Neural cell (in vitro differentiated cells): Measurements from ENCODE around the gene THAP2. TPM values are rescaled to one million over a fixed set of nuclear protein-coding genes. Genes with fewer than 3 reads are reported as not detected.
A peak's percentile ranks its signal among the peaks of the same experiment; 100 is the strongest.

ENCODE experiments used
- H2AFZ ChIP-seq: fragments of 200-600, 300-800 bp; sonication (generic), shearing (Covaris generic); 2 replicates; pipeline ENCODE4 v1.6.0; 2014; ENCODE audit warnings: low read depth, mild to moderate bottlenecking, antibody characterized with exemption, low read length, moderate library complexity
- H3F3A ChIP-seq: fragments of 200-600 bp; shearing (Covaris generic); 2 replicates; pipeline ENCODE4 v1.6.1; 2016; ENCODE audit warnings: mild to moderate bottlenecking, moderate library complexity, mixed read lengths, antibody characterized with exemption, low read length; ENCODE audit not compliant: insufficient read depth, poor library complexity, severe bottlenecking
- H3K27ac ChIP-seq: fragments of 200-600, 300-800 bp; sonication (generic), shearing (Covaris generic); 2 replicates; pipeline ENCODE4 v1.5.1; 2014; ENCODE audit warnings: mild to moderate bottlenecking, low read length, moderate library complexity
- H3K27me3 ChIP-seq: fragments of 300-800, 200-600 bp; sonication (generic), shearing (Covaris generic); 2 replicates; pipeline ENCODE4 v1.6.0; 2014; ENCODE audit warnings: mild to moderate bottlenecking, low read depth, low read length, moderate library complexity; ENCODE audit not compliant: insufficient read depth
- H3K36me3 ChIP-seq: fragments of 300-800, 200-600 bp; sonication (generic), shearing (Covaris generic); 2 replicates; pipeline ENCODE4 v1.5.1; 2014; ENCODE audit warnings: mild to moderate bottlenecking, antibody characterized with exemption, low read length, moderate library complexity; ENCODE audit not compliant: insufficient read depth
- H3K4me2 ChIP-seq: fragments of 300-800, 200-600 bp; sonication (generic), shearing (Covaris generic); 2 replicates; pipeline ENCODE4 v1.6.0; 2014; ENCODE audit warnings: mild to moderate bottlenecking, low read length
- H3K4me3 ChIP-seq: fragments of 300-800, 200-600 bp; sonication (generic), shearing (Covaris generic); 2 replicates; pipeline ENCODE4 v1.5.1; 2014; ENCODE audit warnings: mild to moderate bottlenecking, low read length, moderate library complexity
- H3K79me2 ChIP-seq: fragments of 200-600 bp; shearing (Covaris generic); replicated peaks from 2 replicates; pipeline ENCODE4 v1.6.0; 2014; ENCODE audit warnings: mild to moderate bottlenecking, low read length, moderate library complexity; ENCODE audit not compliant: insufficient read depth
- H3K9ac ChIP-seq: fragments of 300-800, 200-600 bp; sonication (generic), shearing (Covaris generic); 2 replicates; pipeline ENCODE4 v1.6.1; 2016; ENCODE audit warnings: mild to moderate bottlenecking, low read length, mixed read lengths
- H3K9me2 ChIP-seq: fragments of 200-600 bp; shearing (Covaris generic); 2 replicates; pipeline ENCODE4 v1.6.1; 2016; ENCODE audit warnings: mild to moderate bottlenecking, low read length, mixed read lengths; ENCODE audit not compliant: insufficient read depth
- H3K9me3 ChIP-seq: fragments of 200-600, 300-800 bp; sonication (generic), shearing (Covaris generic); 2 replicates; pipeline ENCODE4 v1.6.1; 2016; ENCODE audit warnings: mild to moderate bottlenecking, mixed run types, low read length, moderate library complexity, mixed read lengths
- H4K20me1 ChIP-seq: fragments of 200-600 bp; shearing (Covaris generic); 2 replicates; pipeline ENCODE4 v1.6.1; 2016; ENCODE audit warnings: mild to moderate bottlenecking, mixed run types; ENCODE audit not compliant: insufficient read depth
- EP300 ChIP-seq: fragments of 450-650 bp; conservative IDR thresholded peaks from 2 replicates; pipeline ENCODE4 v1.6.1; 2014; ENCODE audit warnings: antibody characterized with exemption, mild to moderate bottlenecking, moderate library complexity; ENCODE audit not compliant: poor library complexity, severe bottlenecking
- EZH2 ChIP-seq: fragments of 200-600, 300-800 bp; shearing (Covaris generic), sonication (generic); IDR thresholded peaks from 2 replicates; pipeline ENCODE4 v1.6.1; 2014; ENCODE audit warnings: antibody characterized with exemption, low read length, borderline replicate concordance, mild to moderate bottlenecking; ENCODE audit not compliant: insufficient read depth, poor library complexity, severe bottlenecking
- MXI1 ChIP-seq: fragments of 450-650 bp; conservative IDR thresholded peaks from 2 replicates; pipeline ENCODE4 v1.6.1; 2014; ENCODE audit warnings: antibody characterized with exemption, mild to moderate bottlenecking; ENCODE audit not compliant: poor library complexity, severe bottlenecking
- POLR2AphosphoS5 ChIP-seq: IDR thresholded peaks from 2 replicates; pipeline ENCODE4 v1.6.1; 2012
- RAD21 ChIP-seq: fragments of 450-650 bp; conservative IDR thresholded peaks from 2 replicates; pipeline ENCODE4 v1.6.1; 2014; ENCODE audit warnings: antibody characterized with exemption, mild to moderate bottlenecking, moderate library complexity
- SMC3 ChIP-seq: fragments of 450-650 bp; conservative IDR thresholded peaks from 2 replicates; pipeline ENCODE4 v1.6.1; 2014; ENCODE audit warnings: antibody characterized with exemption, mild to moderate bottlenecking, moderate library complexity; ENCODE audit not compliant: poor library complexity
- TAF1 ChIP-seq: IDR thresholded peaks from 2 replicates; pipeline ENCODE4 v1.6.1; 2012; ENCODE audit warnings: low read depth
- polyA plus RNA-seq: library from polyadenylated mRNA; depleted of rRNA; stranded (reverse); fragments of >200 nt; gene quantifications from 2 replicates; pipeline ENCODE4 v1.2.3, GENCODE V29; 2014
- TF ChIP-seq, protein P1 (sequence below): fragments of 450-650 bp; IDR thresholded peaks from 2 replicates; pipeline ENCODE4 v1.5.1; 2014; ENCODE audit warnings: antibody characterized with exemption, mild to moderate bottlenecking, moderate library complexity; ENCODE audit not compliant: poor library complexity, severe bottlenecking
- TF ChIP-seq, protein P2 (sequence below): IDR thresholded peaks from 2 replicates; pipeline ENCODE4 v1.6.1; 2012; ENCODE audit warnings: borderline replicate concordance

Gene THAP2
- polyA plus RNA-seq, 1 donor from 2014 or later: 15.5 TPM

DNA sequence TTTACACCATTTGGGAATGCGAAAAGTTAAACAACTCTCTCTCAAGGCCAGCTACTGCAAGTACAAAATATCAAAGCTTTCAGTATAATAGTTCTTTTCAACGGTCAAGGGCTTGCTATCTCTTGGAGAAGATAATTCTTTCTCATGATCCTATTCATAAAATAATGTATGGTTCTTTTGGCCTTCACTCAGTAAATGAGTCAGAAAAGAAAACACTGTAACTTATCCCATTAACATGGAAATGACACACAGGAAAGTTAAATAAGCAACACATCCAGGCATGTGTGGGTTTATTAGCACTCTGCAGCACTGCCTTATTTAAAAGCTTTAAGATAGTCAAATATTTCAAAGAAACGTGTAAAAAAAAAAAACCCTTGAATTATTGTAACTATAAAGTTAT lies 37.3 kb upstream of the THAP2 start:
- Histone ChIP-seq H3K4me3 (no peak overlapping the region), H3K4me2 (no peak overlapping the region), H3K9me3 (no peaks in the 10 kb centered on the region), H3K79me2 (no peaks in the 10 kb centered on the region), H3F3A (no peaks in the 10 kb centered on the region), H3K9ac (no peak overlapping the region), H3K9me2 (no peaks in the 10 kb centered on the region), H3K27me3 (no peaks in the 10 kb centered on the region), H3K36me3 (peaks cover 26% of the 10 kb centered on the region), H3K27ac (no peak overlapping the region), H2AFZ (no peak overlapping the region), H4K20me1 (no peaks in the 10 kb centered on the region)
- TF ChIP-seq, protein P1, sequence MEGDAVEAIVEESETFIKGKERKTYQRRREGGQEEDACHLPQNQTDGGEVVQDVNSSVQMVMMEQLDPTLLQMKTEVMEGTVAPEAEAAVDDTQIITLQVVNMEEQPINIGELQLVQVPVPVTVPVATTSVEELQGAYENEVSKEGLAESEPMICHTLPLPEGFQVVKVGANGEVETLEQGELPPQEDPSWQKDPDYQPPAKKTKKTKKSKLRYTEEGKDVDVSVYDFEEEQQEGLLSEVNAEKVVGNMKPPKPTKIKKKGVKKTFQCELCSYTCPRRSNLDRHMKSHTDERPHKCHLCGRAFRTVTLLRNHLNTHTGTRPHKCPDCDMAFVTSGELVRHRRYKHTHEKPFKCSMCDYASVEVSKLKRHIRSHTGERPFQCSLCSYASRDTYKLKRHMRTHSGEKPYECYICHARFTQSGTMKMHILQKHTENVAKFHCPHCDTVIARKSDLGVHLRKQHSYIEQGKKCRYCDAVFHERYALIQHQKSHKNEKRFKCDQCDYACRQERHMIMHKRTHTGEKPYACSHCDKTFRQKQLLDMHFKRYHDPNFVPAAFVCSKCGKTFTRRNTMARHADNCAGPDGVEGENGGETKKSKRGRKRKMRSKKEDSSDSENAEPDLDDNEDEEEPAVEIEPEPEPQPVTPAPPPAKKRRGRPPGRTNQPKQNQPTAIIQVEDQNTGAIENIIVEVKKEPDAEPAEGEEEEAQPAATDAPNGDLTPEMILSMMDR: no peak
- TF ChIP-seq, protein P2, sequence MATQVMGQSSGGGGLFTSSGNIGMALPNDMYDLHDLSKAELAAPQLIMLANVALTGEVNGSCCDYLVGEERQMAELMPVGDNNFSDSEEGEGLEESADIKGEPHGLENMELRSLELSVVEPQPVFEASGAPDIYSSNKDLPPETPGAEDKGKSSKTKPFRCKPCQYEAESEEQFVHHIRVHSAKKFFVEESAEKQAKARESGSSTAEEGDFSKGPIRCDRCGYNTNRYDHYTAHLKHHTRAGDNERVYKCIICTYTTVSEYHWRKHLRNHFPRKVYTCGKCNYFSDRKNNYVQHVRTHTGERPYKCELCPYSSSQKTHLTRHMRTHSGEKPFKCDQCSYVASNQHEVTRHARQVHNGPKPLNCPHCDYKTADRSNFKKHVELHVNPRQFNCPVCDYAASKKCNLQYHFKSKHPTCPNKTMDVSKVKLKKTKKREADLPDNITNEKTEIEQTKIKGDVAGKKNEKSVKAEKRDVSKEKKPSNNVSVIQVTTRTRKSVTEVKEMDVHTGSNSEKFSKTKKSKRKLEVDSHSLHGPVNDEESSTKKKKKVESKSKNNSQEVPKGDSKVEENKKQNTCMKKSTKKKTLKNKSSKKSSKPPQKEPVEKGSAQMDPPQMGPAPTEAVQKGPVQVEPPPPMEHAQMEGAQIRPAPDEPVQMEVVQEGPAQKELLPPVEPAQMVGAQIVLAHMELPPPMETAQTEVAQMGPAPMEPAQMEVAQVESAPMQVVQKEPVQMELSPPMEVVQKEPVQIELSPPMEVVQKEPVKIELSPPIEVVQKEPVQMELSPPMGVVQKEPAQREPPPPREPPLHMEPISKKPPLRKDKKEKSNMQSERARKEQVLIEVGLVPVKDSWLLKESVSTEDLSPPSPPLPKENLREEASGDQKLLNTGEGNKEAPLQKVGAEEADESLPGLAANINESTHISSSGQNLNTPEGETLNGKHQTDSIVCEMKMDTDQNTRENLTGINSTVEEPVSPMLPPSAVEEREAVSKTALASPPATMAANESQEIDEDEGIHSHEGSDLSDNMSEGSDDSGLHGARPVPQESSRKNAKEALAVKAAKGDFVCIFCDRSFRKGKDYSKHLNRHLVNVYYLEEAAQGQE: no peak

DNA sequence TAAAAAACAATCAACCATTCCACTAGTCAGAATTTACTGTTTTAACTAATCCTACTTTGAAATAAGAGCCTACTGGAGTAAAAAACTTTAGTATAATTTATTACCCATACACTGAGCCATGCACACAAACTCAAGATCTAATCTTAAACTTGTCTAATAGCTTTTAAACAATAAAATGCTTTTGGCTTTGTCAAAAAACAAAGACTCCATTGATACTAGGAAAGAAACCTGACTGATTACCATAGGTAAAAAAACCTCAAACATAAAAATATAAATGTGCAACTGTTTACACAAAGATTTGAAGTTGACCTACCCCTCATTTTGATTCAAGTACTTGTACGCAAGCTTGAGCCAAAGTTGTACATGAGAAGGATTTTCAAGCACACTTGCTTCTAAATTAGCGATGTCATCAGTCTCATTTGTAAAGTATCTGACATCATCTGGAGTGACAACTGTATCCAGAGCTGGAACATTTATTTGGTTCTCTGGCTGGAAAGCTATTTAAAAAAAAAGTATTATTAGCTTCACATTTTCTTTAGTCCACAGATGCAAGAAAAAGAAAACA lies 36.6 kb upstream of the THAP2 start:
- Histone ChIP-seq H4K20me1 (no peaks in the 10 kb centered on the region), H3K9me3 (no peaks in the 10 kb centered on the region), H3K9me2 (no peaks in the 10 kb centered on the region), H3K9ac (no peak overlapping the region), H3K4me2 (no peak overlapping the region), H3K4me3 (no peak overlapping the region), H3K79me2 (no peaks in the 10 kb centered on the region), H2AFZ (no peak overlapping the region), H3K27ac (no peak overlapping the region), H3F3A (no peaks in the 10 kb centered on the region), H3K36me3 (peaks cover 26% of the 10 kb centered on the region), H3K27me3 (no peaks in the 10 kb centered on the region)
- no peak for TF ChIP-seq EP300
- TF ChIP-seq, protein P2: no peak

GRCh38 chr12:71636704-71637115 lies 27.4 kb upstream of the THAP2 start:
- no peak overlapping the region for H3K9ac ChIP-seq
- H3K79me2 ChIP-seq: no peaks in the 10 kb centered on the region
- peaks cover 14% of the 10 kb centered on the region for H3K36me3 ChIP-seq
- H4K20me1 ChIP-seq: no peaks in the 10 kb centered on the region
- no peaks in the 10 kb centered on the region for H3K9me2 ChIP-seq
- no peaks in the 10 kb centered on the region for H3K9me3 ChIP-seq
- H2AFZ ChIP-seq: no peak overlapping the region
- no peak overlapping the region for H3K27ac ChIP-seq
- H3K4me2 ChIP-seq: no peak overlapping the region
- no peak overlapping the region for H3K4me3 ChIP-seq
- no peaks in the 10 kb centered on the region for H3K27me3 ChIP-seq
- H3F3A ChIP-seq: no peaks in the 10 kb centered on the region
- TF ChIP-seq, protein P1: peak; percentile 78
- TF ChIP-seq EP300: no peak
- TF ChIP-seq EZH2: no peak
- peak; percentile 76 for TF ChIP-seq SMC3
- TF ChIP-seq TAF1: no peak
- TF ChIP-seq RAD21: peak; percentile 80
- no peak for TF ChIP-seq POLR2AphosphoS5
- TF ChIP-seq MXI1: no peak
